Progenitor cell of endocrine pancreas (in vitro differentiated cells): Measurements from ENCODE around the gene APPL2. TPM values are rescaled to one million over a fixed set of nuclear protein-coding genes. Genes with fewer than 3 reads are reported as not detected.
"Not testable (repeated sequence)": the region's sequence is repeated elsewhere in the genome, so short reads cannot be mapped to it uniquely, and the experiment has no call there.

Source experiments
- DNase-seq: peaks from one replicate; pipeline ENCODE4 v3.0.0; 2021; ENCODE audit warnings: low spot score; ENCODE audit not compliant: unreplicated experiment
- H3K27ac Mint-ChIP-seq: 2 replicates; pipeline ENCODE4 v1.8.0; 2021; ENCODE audit warnings: mild to moderate bottlenecking, moderate library complexity, mixed read lengths
- H3K27me3 Mint-ChIP-seq: 2 replicates; pipeline ENCODE4 v1.8.0; 2021; ENCODE audit warnings: mixed read lengths
- H3K36me3 Mint-ChIP-seq: 2 replicates; pipeline ENCODE4 v1.8.0; 2022; ENCODE audit warnings: mixed read lengths; ENCODE audit not compliant: insufficient read depth
- H3K4me1 Mint-ChIP-seq: 2 replicates; pipeline ENCODE4 v1.8.0; 2021; ENCODE audit warnings: low read depth, mixed read lengths
- H3K4me3 Mint-ChIP-seq: 2 replicates; pipeline ENCODE4 v1.8.0; 2021; ENCODE audit warnings: low read depth, mild to moderate bottlenecking, moderate library complexity, mixed read lengths
- H3K9me3 Mint-ChIP-seq: 2 replicates; pipeline ENCODE4 v1.8.0; 2021; ENCODE audit warnings: low read depth, mixed read lengths
- total RNA-seq: library from RNA; stranded (reverse); gene quantifications from 2 replicates; pipeline ENCODE4 v1.2.1, GENCODE V29; 2021
- TF ChIP-seq, protein P1 (sequence below): fragments of 200-600 bp; sonication (generic); IDR thresholded peaks from one replicate; pipeline ENCODE4 v1.5.0; 2021; ENCODE audit warnings: antibody characterized with exemption, mild to moderate bottlenecking; ENCODE audit not compliant: unreplicated experiment

Gene APPL2
- total RNA-seq, 1 donor from 2014 or later = 159 TPM

DNA sequence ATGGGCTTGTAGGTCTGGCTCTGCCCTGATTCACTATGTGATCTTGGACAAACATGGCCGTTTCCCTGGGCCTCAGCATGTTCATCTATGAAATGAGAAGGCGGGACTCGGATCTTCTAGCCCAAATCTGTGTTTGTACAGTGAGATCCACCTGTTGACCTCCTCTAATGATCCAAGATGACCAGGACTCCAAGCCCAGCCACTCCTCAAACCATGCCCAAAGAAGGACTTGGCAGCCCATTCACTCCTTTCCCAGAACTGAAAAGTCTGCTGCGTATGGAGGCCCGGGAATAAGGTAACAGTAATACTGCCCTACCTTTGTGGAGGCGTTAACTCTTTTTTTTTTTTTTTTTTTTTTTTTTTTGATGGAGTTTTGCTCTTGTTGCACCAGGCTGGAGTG lies 39.9 kb downstream of the APPL2 start:
- Mint-ChIP-seq H3K4me3 (no peak overlapping the region), H3K9me3 (no peaks in the 10 kb centered on the region), H3K4me1 (peaks cover 32% of the 10 kb centered on the region), H3K27me3 (no peaks in the 10 kb centered on the region), H3K36me3 (peaks cover 57% of the 10 kb centered on the region), H3K27ac (peak overlapping the region; percentile 86)
- DNase-seq = no peak
- TF ChIP-seq, protein P1, sequence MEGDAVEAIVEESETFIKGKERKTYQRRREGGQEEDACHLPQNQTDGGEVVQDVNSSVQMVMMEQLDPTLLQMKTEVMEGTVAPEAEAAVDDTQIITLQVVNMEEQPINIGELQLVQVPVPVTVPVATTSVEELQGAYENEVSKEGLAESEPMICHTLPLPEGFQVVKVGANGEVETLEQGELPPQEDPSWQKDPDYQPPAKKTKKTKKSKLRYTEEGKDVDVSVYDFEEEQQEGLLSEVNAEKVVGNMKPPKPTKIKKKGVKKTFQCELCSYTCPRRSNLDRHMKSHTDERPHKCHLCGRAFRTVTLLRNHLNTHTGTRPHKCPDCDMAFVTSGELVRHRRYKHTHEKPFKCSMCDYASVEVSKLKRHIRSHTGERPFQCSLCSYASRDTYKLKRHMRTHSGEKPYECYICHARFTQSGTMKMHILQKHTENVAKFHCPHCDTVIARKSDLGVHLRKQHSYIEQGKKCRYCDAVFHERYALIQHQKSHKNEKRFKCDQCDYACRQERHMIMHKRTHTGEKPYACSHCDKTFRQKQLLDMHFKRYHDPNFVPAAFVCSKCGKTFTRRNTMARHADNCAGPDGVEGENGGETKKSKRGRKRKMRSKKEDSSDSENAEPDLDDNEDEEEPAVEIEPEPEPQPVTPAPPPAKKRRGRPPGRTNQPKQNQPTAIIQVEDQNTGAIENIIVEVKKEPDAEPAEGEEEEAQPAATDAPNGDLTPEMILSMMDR = no peak

DNA sequence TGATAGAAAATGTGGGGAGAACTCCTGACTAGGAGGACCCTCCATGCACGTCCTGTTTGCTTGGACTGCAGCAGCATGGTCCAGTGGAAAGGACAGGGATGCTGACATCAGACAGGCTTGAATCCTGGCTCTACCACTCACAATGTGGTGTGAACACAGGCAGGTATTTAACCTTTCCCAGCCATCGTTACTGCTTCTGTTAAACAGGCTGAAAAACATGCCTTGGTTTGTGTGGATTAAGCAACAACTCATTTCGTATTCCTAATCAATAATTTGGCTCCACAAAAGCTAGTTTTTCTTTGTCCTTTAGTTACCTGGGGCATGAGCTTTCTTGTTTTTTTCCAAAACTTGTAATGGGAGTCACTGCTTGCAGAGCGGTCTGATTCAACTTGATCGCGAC lies 41.0 kb downstream of the APPL2 start:
- H3K4me1 Mint-ChIP-seq = peaks cover 32% of the 10 kb centered on the region
- peak overlapping the region; percentile 86 for H3K27ac Mint-ChIP-seq
- no peaks in the 10 kb centered on the region for H3K9me3 Mint-ChIP-seq
- H3K36me3 Mint-ChIP-seq = peaks cover 66% of the 10 kb centered on the region
- no peak overlapping the region for H3K4me3 Mint-ChIP-seq
- no peak for DNase-seq
- H3K27me3 Mint-ChIP-seq = no peaks in the 10 kb centered on the region
- TF ChIP-seq, protein P1 = no peak

DNA sequence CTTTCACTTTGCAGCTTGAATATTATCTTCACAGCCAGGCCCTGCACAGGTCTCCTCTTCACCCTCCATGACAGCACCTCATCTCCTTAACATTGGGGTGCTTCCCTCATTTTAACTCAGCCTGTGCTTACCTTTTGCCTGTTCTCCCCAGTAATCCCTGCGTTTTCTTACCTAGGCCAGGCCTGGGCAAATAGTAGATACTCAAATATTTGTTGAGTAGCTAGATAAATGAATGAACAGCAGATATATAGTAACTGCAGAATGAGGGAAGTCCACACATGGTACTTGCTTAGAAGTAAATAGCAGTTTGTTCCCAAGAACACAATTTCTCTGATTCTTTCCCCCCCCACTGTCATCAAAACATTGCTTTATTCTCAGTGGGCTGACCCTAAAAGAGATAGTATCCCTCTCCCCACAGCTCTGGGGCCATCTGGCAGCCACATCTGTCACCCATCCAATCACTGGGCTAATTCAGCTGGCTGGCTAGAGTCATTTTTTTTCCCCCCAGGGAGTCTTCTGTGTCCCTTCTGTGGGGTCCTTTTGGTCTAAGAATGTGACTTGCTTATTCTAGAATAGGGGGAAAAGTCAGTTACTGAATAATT lies 43.2 kb downstream of the APPL2 start:
- Mint-ChIP-seq H3K4me1 (peaks cover 32% of the 10 kb centered on the region), H3K9me3 (no peaks in the 10 kb centered on the region), H3K27ac (peak overlapping the region; percentile 58), H3K4me3 (no peak overlapping the region), H3K27me3 (no peaks in the 10 kb centered on the region), H3K36me3 (peaks cover 70% of the 10 kb centered on the region)
- no peak for DNase-seq
- TF ChIP-seq, protein P1 = no peak

DNA sequence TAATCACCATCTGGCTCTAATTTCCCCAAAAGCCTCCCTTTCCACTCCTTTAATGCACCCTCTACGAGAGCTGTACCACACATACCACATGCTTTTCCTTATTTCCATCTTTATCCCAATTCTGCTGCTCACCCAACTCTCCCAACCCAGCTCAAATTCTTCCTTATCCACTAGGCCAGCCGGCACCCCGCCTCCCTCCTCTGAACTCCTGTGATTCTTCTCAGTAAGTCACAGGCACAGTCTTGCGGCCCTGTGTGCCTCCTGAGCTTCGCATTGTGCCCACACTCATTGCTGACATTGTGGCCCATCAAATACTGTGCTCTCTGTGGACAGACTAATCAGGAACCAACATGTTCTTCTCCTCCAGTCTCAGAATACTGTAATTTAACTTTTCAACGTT lies 45.4 kb downstream of the APPL2 start:
- Mint-ChIP-seq H3K27ac (no peak overlapping the region), H3K36me3 (peaks cover 73% of the 10 kb centered on the region), H3K9me3 (peaks cover 5% of the 10 kb centered on the region), H3K4me1 (peaks cover 27% of the 10 kb centered on the region), H3K4me3 (no peak overlapping the region), H3K27me3 (no peaks in the 10 kb centered on the region)
- TF ChIP-seq, protein P1 = no peak
- no peak for DNase-seq

DNA sequence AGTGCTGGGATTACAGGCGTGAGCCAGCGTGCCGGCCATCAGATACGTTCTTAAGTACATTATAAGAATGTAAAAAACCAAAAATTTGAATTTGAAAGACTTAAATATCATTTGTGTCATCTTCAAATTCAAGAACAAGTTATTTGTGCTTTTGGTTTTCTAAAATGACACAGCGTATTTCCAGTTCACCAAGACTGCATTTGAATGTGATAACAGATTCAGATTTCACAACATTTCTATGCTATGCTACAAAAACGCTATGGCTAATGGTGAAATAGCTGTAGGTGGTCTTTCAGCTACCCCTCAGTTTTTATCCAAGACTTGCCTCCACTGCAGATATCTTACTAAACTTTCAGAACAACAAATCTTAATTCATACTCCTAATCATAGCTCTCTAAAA lies 46.7 kb downstream of the APPL2 start:
- H3K4me1 Mint-ChIP-seq = peaks cover 19% of the 10 kb centered on the region
- H3K27ac Mint-ChIP-seq = peak overlapping the region; percentile 50
- no peak for DNase-seq
- H3K27me3 Mint-ChIP-seq = no peaks in the 10 kb centered on the region
- H3K9me3 Mint-ChIP-seq = peaks cover 10% of the 10 kb centered on the region
- TF ChIP-seq, protein P1 = no peak
- H3K36me3 Mint-ChIP-seq = peaks cover 77% of the 10 kb centered on the region
- no peak overlapping the region for H3K4me3 Mint-ChIP-seq

DNA sequence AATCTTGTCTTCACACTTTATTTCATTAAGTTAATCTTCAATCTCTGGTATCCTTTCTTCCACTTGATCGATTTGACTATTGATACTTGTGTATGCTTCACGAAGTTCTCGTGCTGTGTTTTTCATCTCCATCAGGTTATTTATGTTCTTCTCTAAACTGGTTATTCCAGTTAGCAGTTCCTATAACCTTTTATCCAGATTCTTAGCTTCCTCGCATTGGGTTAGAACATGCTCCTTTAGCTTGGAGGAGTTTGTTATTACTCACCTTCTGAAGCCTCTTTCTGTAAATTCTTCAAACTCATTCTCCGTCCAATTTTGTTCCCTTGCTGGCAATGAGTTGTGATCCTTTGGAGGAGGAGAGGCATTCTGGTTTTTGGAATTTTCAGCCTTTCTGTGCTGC lies 52.0 kb downstream of the APPL2 start:
- not testable (repeated sequence) for H3K27me3 Mint-ChIP-seq, H3K4me3 Mint-ChIP-seq, DNase-seq, H3K4me1 Mint-ChIP-seq
- H3K9me3 Mint-ChIP-seq = peaks cover 43% of the 10 kb centered on the region
- H3K27ac Mint-ChIP-seq = peak overlapping the region; percentile 39
- peaks cover 85% of the 10 kb centered on the region for H3K36me3 Mint-ChIP-seq

DNA sequence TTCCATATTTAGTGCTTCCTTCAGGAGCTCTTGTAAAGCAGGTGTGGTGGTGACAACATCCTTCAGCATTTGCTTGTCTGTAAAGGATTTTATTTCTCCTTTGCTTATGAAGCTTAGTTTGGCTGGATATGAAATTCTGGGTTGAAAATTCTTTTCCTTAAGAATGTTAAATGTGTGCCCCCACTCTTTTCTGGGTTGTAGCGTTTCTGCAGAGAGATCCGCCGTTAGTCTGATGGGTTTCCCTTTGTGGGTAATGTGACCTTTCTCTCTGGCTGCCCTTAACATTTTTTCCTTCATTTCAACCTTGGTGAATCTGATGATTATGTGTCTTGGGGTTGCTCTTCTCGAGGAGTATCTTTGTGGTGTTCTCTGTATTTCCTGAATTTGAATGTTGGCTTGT lies 52.6 kb downstream of the APPL2 start:
- Mint-ChIP-seq H3K36me3 (peaks cover 82% of the 10 kb centered on the region), H3K9me3 (peaks cover 43% of the 10 kb centered on the region), H3K27ac (peak overlapping the region; percentile 77)
- H3K4me1 Mint-ChIP-seq, DNase-seq, H3K4me3 Mint-ChIP-seq, H3K27me3 Mint-ChIP-seq: not testable (repeated sequence)

DNA sequence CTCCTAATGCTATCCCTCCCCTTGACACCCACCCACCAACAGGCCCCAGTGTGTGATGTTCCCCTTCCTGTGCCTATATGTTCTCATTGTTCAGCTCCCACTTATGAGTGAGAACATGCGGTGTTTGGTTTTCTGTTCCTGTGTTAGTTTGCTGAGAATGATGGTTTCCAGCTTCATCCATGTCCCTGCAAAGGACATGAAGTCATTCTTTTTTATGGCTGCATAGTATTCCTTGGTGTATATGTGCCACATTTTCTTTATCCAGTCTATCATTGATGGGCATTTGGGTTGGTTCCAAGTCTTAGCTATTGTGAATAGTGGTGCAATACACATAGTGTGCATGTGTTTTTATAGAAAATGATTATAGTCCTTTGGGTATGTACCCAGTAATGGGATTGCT lies 56.9 kb downstream of the APPL2 start:
- peaks cover 76% of the 10 kb centered on the region for H3K36me3 Mint-ChIP-seq
- H3K27me3 Mint-ChIP-seq, H3K4me1 Mint-ChIP-seq: not testable (repeated sequence)

More for the DNA sequence above, 56.9 kb downstream of the APPL2 start:
- H3K4me3 Mint-ChIP-seq, DNase-seq: not testable (repeated sequence)
- peak overlapping the region; percentile 90 for H3K27ac Mint-ChIP-seq
- H3K9me3 Mint-ChIP-seq = peaks cover 32% of the 10 kb centered on the region
